Measurements from ENCODE around the gene NBL1.
A peak's percentile ranks its signal among the peaks of the same experiment; 100 is the strongest.

NBL1 gene

GRCh38 chr1:19643602-19644394, at the start of gene NBL1:
Gene NBL1, plus strand, starts transcription at chr1:19644311. Its CDS starts 10,720 bp downstream, at chr1:19655031.
- DNase-seq (ENCODE audit: low spot score), result peak; percentile 40

DNA sequence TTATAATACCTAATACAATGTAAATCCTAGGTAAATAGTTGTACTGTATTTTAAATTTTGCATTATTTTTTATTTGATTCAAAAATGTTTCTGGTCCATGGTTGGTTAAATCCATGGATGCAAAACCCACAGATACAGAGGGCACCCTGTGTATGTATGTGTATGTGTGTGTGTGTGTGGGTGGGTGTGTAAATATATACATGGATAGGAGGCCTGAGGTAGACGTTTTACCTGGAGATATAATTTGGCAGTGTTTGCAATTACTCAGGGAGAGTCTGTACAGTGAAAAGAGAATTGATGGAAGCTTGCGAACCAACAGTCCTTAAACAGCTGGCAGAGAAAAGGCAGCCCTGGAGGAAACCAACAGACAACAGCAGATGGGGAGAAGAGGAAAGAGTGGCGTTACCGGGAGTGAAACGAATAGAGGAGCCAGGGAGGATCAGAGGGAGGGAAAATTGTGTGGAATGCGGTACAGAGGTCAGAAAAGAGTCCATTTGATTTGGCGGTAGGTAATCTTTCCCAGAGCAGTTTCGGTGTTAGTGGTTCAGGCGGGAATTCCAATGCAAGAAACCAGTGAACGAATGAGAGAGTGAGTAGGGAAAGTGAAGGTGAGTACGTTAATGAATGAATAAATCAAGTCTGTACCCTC, 47.9 kb upstream of the NBL1 start:
- no peak for DNase-seq (ENCODE audit: low spot score)

DNA sequence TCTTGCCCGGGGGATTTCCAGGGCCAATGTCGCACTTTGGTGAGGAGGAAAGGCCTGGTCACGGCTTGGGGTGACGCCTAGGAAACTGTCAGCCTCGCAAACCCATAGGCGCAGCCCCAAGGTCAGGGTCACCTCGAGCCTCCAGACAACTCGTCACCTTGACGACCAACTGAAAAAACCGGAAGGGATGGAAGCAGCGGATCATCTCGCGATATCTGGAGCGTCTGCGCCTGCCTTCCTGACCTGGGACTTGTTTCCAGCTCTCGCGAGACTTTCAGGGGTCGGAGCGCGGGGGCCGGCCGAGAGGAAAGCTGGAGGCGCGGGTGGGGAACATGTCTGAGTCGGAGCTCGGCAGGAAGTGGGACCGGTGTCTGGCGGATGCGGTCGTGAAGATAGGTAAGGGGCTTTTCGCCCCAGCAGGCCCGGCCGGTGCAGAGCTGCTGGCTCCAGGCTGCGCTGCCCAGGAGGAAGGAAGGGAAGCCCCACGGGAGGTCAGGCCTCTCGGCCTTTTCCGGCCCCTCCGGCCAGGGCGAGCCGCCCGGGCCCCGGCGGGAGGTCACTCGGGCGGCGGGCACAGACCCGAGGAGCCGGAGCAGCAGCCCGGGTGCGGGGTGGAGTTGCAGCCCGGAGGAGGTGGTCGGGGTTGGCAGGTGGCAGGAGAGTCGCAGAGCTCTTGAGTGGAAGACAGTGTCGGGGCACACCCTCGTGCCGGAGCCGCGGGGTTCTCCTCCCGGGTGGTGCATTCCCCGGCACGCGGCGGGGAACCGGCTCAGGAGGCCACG, 47.2 kb upstream of the NBL1 start:
- peak; percentile 95 for DNase-seq (ENCODE audit: low spot score)

- DNase-seq (ENCODE audit: low spot score), result peak; percentile 42
These were observed 46.4 kb upstream of the NBL1 start for GRCh38 chr1:19597496-19598309.

DNA sequence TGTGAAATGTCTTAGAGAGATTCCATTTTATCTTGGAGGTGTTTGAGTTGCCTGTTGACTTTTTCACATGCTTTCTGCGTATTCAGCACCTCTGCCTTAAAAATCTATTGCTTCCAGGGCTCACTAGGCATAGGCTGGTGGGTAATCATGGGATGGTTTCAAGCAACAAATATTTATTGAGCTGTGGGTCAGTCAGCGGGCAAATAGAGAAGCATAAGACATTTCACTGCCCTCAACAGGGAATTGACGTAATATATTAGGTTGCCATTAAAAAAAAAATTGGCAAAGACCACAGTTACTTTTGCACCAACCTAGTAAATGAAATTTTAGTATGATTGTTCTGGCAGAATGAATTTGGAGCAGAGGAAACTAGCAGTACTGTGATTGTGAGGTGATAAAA, 44.3 kb upstream of the NBL1 start:
- DNase-seq (ENCODE audit: low spot score), result no peak

DNA sequence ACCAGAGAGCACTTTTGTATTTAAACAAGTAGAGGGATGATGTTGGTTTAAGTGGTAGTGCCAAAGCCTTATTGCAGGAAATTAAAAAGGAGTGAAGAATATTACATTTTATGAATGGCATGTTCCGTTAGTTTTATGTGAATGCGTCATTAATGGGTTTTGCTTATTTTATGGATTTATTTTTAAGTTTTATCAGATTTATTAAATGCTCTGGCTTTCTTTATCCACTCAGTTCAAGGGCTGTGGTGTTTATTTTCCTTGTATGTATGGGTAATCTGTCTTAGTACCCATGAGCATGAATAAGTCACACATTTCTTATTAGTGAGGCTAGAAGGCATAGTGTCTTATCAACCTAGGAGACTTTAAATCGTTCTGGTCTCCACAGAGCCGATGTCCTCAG, 41.6 kb upstream of the NBL1 start:
- DNase-seq (ENCODE audit: low spot score), result no peak

- no peak for DNase-seq (ENCODE audit: low spot score)
These were observed 38.1 kb upstream of the NBL1 start for GRCh38 chr1:19605967-19606366.

DNA sequence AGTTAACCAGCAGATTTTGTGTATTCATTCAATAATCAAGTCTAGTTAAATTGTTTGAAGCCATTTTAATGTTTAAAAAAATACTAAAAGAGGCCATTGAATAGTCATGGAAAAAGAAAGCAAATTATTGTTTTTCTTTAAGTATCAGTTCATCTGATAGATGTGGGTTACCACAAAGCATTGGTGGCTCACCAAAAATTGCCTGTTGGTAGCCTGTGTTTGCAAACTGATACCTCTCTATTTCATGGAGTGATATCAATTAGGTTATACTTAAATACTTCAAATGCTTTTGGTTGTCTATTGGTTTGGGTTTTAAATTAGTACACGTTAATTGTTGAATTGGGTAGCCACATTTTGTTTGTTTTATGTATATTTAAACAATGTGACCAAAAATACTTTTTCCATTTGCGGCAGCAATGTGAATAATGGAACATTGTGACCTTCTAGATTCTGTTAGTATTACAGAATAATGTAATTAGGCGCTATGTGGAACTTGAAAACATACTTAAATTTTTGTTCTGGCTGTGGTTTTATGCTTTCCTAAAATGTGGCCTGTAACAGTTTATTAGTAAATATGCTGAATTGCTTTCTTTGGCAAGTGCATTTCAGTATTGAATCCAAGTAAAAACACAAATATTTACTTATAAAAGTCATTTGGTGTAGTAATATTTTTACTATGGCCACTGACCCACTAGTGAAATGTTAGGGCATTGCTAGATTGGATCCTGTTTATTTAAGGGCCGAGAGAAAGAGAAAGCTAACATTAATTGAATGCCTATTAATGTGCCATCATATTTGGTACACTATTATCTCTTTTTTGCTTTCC, 37.1 kb upstream of the NBL1 start:
- no peak for DNase-seq (ENCODE audit: low spot score)

GRCh38 chr1:19608232-19608631, 35.9 kb upstream of the NBL1 start:
- DNase-seq (ENCODE audit: low spot score), result no peak

DNA sequence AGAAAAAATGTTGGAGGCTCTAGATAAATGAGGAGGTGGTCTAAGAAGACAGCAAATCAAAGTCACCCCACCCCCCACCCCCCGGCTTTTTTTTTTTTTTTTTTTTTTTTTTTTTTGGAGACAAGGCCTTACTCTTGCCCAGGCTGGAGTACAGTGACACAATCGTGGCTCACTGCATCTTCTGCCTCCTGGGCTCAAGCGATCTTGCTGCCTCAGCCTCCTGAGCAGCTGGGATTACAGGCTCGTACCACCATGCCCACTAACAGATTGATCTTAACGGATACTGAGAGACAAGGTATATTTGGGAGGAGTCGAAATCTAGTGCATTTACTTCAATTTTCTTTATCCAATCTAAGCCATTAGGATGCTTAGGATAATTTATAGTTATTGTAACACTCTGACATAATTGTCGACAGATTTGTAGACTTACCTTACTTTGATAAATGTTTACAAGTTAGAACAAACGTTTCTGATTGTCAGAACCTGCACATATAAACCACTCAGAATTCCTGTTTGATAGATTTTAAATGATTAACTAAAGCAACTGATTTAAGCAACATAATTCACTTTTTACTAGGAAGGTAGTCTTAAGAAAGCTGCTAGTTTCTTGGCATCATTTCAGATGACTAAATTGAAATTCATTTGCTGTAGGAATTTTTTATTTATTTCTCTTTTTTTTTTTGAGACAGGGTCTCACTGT, 33.7 kb upstream of the NBL1 start:
- DNase-seq (ENCODE audit: low spot score), result no peak

DNA sequence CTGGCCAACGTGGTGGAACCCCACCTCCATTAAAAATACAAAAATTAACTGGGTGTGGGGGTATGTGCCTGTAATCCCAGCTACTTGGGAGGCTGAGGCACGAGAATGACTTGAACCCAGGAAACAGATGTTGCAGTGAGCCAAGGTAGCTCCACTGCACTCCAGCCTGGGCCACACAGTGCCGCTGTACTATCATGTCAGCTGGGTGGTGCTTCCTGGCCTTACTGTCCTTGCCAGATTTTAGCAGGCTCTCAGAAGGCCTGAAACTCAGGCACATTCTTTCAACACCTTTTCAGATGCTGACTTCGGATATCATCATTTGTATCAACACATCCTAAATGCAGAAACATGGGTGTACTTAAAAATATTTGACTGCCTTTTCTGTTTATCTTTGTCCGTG, 31.6 kb upstream of the NBL1 start:
- no peak for DNase-seq (ENCODE audit: low spot score)

DNA sequence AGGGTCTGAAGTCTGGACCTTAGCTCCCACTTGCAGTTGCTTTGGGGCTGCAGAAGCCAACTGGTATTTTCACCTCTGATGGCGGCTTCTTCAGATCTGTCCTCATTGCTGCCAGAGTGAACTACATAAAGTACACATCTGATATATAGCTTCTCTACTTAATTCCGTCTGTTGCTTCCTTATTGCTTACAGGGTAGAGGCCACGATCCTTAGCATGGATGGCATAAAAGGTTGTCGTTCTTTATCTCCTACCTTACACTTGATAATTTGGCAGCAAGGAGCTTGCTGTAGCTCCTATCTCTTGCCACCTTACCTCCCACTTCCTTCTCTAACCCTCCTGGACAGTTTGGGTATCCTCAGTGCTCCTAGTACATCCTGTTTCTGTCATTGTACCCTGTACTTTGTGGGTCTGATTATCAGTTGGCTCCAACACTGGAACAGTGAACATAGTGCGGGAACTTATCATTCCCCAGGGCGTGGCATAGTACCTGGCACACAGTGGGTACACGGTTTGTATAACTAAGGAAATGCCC, 30.9 kb upstream of the NBL1 start:
- DNase-seq (ENCODE audit: low spot score), result no peak

GRCh38 chr1:19615438-19615837, 28.7 kb upstream of the NBL1 start:
- no peak for DNase-seq (ENCODE audit: low spot score)

DNA sequence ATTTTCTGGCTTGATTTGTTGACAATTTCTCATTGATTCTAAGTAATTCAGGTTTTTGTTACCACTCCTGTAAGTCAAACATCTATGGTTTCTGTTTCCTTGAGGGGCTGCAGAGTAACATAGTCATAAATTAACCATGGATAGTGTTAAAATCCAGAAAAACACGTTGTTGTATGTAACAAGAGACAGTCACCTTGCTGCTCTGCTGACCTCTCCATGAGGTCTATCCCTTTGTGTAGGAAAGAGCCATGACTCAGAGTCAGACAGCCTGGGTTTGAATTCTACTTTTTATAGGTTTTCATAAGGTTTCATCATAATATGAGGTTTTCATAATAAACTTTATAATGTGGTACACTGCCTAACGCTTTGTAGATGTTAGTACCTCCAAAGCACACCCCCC, 27.6 kb upstream of the NBL1 start:
- no peak for DNase-seq (ENCODE audit: low spot score)

- no peak for DNase-seq (ENCODE audit: low spot score)
These were observed 26.7 kb upstream of the NBL1 start for GRCh38 chr1:19617376-19617775.

- no peak for DNase-seq (ENCODE audit: low spot score)
These were observed 25.7 kb upstream of the NBL1 start for GRCh38 chr1:19618428-19618827.

DNA sequence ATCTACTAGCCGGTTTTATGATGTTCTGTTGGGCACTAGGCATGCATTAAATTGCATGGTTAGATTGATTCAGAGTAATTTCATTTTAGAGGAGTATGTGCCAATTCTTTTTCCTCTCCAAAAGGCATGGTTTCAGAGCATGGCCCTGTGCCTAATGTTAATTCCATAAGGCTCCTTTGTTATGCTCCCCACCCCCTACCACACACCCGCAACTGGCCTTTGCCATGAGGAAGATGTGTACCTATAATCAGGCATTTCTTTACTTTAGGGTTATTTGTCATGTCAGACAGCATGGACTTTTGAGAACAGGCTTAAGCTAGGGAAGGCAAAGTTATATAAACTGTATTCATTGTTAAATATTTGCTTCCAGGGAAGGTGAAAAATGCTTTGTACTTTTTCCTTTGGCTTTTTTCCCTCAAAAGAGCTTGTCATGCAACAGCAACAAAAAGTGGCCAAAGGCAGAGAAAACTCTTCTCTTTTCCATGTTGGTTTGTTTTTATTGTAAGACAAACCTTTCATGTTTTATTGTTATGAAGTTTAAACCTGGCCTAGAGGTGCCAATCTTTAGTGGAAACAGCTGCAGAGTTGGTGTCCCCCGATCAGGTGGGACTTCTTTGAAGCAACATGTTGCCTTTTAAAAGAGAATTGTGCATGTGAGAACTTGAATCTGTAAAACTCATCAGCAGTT, 24.3 kb upstream of the NBL1 start:
- no peak for DNase-seq (ENCODE audit: low spot score)

- no peak for DNase-seq (ENCODE audit: low spot score)
These were observed 23.3 kb upstream of the NBL1 start for GRCh38 chr1:19620786-19621185.

GRCh38 chr1:19621274-19621950, 22.7 kb upstream of the NBL1 start:
- DNase-seq (ENCODE audit: low spot score), result no peak
